ENCODE data around the gene ARHGAP30. TPM values are rescaled to one million over a fixed set of nuclear protein-coding genes. Genes with fewer than 3 reads are reported as not detected.

Gene ARHGAP30
- total RNA-seq, 1 donor from 2014 or later = not detected

DNA sequence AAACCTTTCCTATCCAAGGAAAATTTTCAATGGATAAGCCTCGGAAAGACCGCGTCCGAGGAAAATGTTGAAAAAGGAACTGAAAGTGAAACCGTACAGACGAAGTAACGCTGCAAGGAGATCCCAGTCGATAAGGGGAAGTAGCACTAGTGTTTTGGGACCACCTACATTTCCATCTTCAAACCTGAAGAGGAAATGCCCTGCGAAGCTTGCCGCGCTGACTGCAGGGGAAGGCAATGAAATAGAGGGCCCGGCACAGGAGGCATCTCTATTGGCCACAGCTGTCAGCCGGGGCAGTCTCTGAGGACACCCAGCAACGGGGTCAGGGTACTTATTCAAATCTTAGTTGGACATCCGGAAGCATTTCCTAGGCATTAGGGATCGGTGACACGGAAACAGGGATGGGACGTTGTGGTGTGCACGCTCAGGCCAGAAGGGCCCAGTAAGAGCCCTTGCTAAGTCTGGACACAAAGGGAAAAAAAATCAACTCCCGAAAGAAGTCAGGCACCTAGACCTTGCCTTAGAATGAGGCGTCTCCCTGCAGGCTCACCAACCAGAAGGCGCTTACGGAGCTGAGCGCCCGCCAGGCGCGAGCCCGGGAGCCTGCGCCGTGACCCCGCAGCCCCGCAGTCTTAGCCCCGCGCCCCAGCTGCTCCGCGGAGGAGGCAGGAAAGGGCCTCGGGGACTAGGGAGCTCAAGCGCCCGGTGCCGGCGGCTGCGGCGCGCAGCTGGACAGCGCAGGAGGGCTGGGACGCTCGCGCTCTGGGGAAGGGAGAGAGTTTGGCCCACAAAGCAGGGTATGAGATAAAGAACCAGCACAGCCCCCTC, 24.6 kb downstream of the ARHGAP30 start:
- peak overlapping the region; percentile 93 for H3K4me3 Mint-ChIP-seq (ENCODE audit: unreplicated experiment)
- peak overlapping the region; percentile 100 for H3K27ac Mint-ChIP-seq (ENCODE audit: unreplicated experiment)
- peaks cover 22% of the 10 kb centered on the region for H3K4me1 Mint-ChIP-seq (ENCODE audit: low read depth)
- no peak for DNase-seq (ENCODE audit: low spot score)
- H3K9me3 Mint-ChIP-seq (ENCODE audit: low read depth) = peaks cover 25% of the 10 kb centered on the region
- peaks cover 28% of the 10 kb centered on the region for H3K36me3 Mint-ChIP-seq (ENCODE audit: low read depth)
- H3K27me3 Mint-ChIP-seq (ENCODE audit: low read depth) = no peaks in the 10 kb centered on the region
- TF ChIP-seq CTCF (IDR thresholded peaks at IDR 0.05) = no peak

DNA sequence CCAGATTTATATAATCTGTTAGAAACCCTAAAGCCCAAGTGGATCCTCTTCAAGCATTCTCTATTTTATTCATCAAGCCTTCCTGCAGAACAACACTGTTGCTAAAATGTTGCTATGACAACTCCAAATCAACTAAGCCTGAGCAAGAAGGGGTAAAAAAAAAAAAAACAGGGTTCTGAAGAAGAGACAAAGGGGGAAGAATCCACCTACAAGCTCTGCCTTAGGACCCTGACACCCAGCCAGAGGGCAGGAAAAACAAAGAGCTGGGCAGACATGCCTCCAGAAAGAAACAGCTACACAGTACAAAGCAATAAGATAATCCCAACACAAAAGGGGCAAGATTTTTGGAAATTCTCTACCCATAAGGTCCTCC, 25.2 kb downstream of the ARHGAP30 start:
- no peak for DNase-seq (ENCODE audit: low spot score)
- Mint-ChIP-seq H3K9me3 (ENCODE audit: low read depth) (peaks cover 25% of the 10 kb centered on the region), H3K27me3 (ENCODE audit: low read depth) (no peaks in the 10 kb centered on the region), H3K4me3 (ENCODE audit: unreplicated experiment) (peak overlapping the region; percentile 93), H3K27ac (ENCODE audit: unreplicated experiment) (peak overlapping the region; percentile 100), H3K4me1 (ENCODE audit: low read depth) (peaks cover 22% of the 10 kb centered on the region), H3K36me3 (ENCODE audit: low read depth) (peaks cover 34% of the 10 kb centered on the region)
- TF ChIP-seq CTCF (IDR thresholded peaks at IDR 0.05) = no peak

DNA sequence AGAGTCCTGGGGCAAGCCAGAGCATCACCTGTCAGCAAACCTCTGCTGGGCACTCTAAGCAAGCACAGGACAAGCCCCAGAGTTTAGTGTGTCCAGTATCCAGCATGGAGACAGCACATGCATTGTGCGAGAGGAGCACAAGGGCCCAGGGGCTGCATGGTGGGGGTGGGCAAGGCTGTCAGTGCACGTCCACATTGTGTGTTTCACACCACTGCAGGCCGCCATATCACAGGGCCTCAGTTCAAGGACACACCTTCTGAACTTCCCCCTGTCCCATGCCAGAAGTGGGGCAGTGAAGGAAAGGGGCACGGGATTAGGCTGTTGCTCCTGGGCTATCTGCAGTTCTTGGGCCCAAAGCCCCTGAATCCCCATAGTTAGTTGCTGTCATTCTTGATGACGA, 30.1 kb downstream of the ARHGAP30 start:
- no peak overlapping the region for H3K27ac Mint-ChIP-seq (ENCODE audit: unreplicated experiment)
- no peak for DNase-seq (ENCODE audit: low spot score)
- no peak overlapping the region for H3K4me3 Mint-ChIP-seq (ENCODE audit: unreplicated experiment)
- H3K4me1 Mint-ChIP-seq (ENCODE audit: low read depth) = peaks cover 6% of the 10 kb centered on the region
- TF ChIP-seq CTCF (IDR thresholded peaks at IDR 0.05) = no peak
- peaks cover 31% of the 10 kb centered on the region for H3K36me3 Mint-ChIP-seq (ENCODE audit: low read depth)
- no peaks in the 10 kb centered on the region for H3K27me3 Mint-ChIP-seq (ENCODE audit: low read depth)
- no peaks in the 10 kb centered on the region for H3K9me3 Mint-ChIP-seq (ENCODE audit: low read depth)

DNA sequence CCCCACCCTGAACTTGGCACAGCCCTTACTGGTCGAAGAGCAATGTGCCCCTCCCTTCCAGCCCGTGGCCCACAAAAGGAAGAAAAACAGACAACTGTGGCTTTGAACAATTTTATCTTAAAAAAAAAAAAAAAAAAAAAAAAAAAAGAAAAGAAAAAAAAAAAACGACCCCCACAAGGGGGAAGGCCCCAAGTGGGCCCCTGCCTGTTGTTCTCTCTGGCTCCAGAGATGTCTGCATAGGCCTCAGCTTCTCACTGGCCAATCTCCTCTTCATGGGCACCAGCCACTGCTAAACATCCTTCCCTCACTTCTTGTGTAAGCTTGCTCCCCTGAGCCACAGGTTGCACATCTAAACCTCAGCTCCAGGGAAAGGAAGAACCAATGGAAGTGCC, 30.5 kb downstream of the ARHGAP30 start:
- Mint-ChIP-seq H3K27me3 (ENCODE audit: low read depth) (no peaks in the 10 kb centered on the region), H3K9me3 (ENCODE audit: low read depth) (no peaks in the 10 kb centered on the region), H3K4me1 (ENCODE audit: low read depth) (peaks cover 2% of the 10 kb centered on the region), H3K36me3 (ENCODE audit: low read depth) (peaks cover 31% of the 10 kb centered on the region), H3K27ac (ENCODE audit: unreplicated experiment) (no peak overlapping the region), H3K4me3 (ENCODE audit: unreplicated experiment) (no peak overlapping the region)
- TF ChIP-seq CTCF (IDR thresholded peaks at IDR 0.05) = no peak
- no peak for DNase-seq (ENCODE audit: low spot score)

- peaks cover 31% of the 10 kb centered on the region for H3K36me3 Mint-ChIP-seq (ENCODE audit: low read depth)
- no peak within 1 kb of the TSS for H3K27ac Mint-ChIP-seq (ENCODE audit: unreplicated experiment)
- no peaks in the 10 kb centered on the region for H3K9me3 Mint-ChIP-seq (ENCODE audit: low read depth)
- H3K4me1 Mint-ChIP-seq (ENCODE audit: low read depth) = no peaks in the 10 kb centered on the region
- DNase-seq (ENCODE audit: low spot score) = no peak
- no peak for TF ChIP-seq CTCF (IDR thresholded peaks at IDR 0.05)
- no peaks in the 10 kb centered on the region for H3K27me3 Mint-ChIP-seq (ENCODE audit: low read depth)
- H3K4me3 Mint-ChIP-seq (ENCODE audit: unreplicated experiment) = no peak within 1 kb of the TSS
Measured at GRCh38 chr1:161038523-161039153, 31.1 kb downstream of the ARHGAP30 start, which contains the start of gene TSTD1. TSS of gene TSTD1 (minus strand) at chr1:161038964. CDS start at chr1:161038889, 75 bp downstream.

All from chondrocyte (in vitro differentiated cells).